ENCODE data around the gene RALGPS1. TPM values are rescaled to one million over a fixed set of nuclear protein-coding genes. Genes with fewer than 3 reads are reported as not detected.

Gene RALGPS1
- polyA plus RNA-seq, 4 donors: 21.1 to 28.1 (median 24.0) TPM

GRCh38 chr9:127196826-127197145, 282.2 kb downstream of the RALGPS1 start:
- DNase-seq (ENCODE audit: low read depth in 4 of 4, low spot score in 3 of 4): no peak

- no peak for DNase-seq (ENCODE audit: low read depth in 4 of 4, low spot score in 3 of 4)
These were observed 282.7 kb downstream of the RALGPS1 start for GRCh38 chr9:127197186-127197860.

GRCh38 chr9:127197861-127198430, 283.4 kb downstream of the RALGPS1 start:
- no peak for DNase-seq (ENCODE audit: low read depth in 4 of 4, low spot score in 3 of 4)

GRCh38 chr9:127198587-127198986, 284.0 kb downstream of the RALGPS1 start:
- no peak for DNase-seq (ENCODE audit: low read depth in 4 of 4, low spot score in 3 of 4)

- DNase-seq (ENCODE audit: low read depth in 4 of 4, low spot score in 3 of 4): peak in 2 of 4 donors; percentile 62 to 69
These were observed 284.6 kb downstream of the RALGPS1 start for GRCh38 chr9:127199001-127199791.

- DNase-seq (ENCODE audit: low read depth in 4 of 4, low spot score in 3 of 4): no peak
These were observed 285.7 kb downstream of the RALGPS1 start for GRCh38 chr9:127200106-127200862.

- DNase-seq (ENCODE audit: low read depth in 4 of 4, low spot score in 3 of 4): no peak
These were observed 286.5 kb downstream of the RALGPS1 start for GRCh38 chr9:127201071-127201541.

GRCh38 chr9:127201731-127202130, 287.1 kb downstream of the RALGPS1 start:
- DNase-seq (ENCODE audit: low read depth in 4 of 4, low spot score in 3 of 4): no peak

- no peak for DNase-seq (ENCODE audit: low read depth in 4 of 4, low spot score in 3 of 4)
These were observed 288.0 kb downstream of the RALGPS1 start for GRCh38 chr9:127202461-127203169.

GRCh38 chr9:127203681-127204327, 289.2 kb downstream of the RALGPS1 start:
- no peak for DNase-seq (ENCODE audit: low read depth in 4 of 4, low spot score in 3 of 4)

GRCh38 chr9:127204771-127205470, 290.3 kb downstream of the RALGPS1 start:
- no peak for DNase-seq (ENCODE audit: low read depth in 4 of 4, low spot score in 3 of 4)

GRCh38 chr9:127205952-127206351, 291.4 kb downstream of the RALGPS1 start:
- DNase-seq (ENCODE audit: low read depth in 4 of 4, low spot score in 3 of 4): no peak

- DNase-seq (ENCODE audit: low read depth in 4 of 4, low spot score in 3 of 4): no peak
These were observed 292.1 kb downstream of the RALGPS1 start for GRCh38 chr9:127206666-127207065.

GRCh38 chr9:127207734-127208410, 293.3 kb downstream of the RALGPS1 start:
- no peak for DNase-seq (ENCODE audit: low read depth in 4 of 4, low spot score in 3 of 4)

- DNase-seq (ENCODE audit: low read depth in 4 of 4, low spot score in 3 of 4): no peak
These were observed 293.8 kb downstream of the RALGPS1 start for GRCh38 chr9:127208416-127208815.

GRCh38 chr9:127209220-127209619, 294.6 kb downstream of the RALGPS1 start:
- no peak for DNase-seq (ENCODE audit: low read depth in 4 of 4, low spot score in 3 of 4)

GRCh38 chr9:127209948-127210640, 295.5 kb downstream of the RALGPS1 start:
- no peak for DNase-seq (ENCODE audit: low read depth in 4 of 4, low spot score in 3 of 4)

Measured in right renal pelvis (tissue), 4 donors.